Measurements from ENCODE around the gene TRANK1.

TRANK1 gene

DNA sequence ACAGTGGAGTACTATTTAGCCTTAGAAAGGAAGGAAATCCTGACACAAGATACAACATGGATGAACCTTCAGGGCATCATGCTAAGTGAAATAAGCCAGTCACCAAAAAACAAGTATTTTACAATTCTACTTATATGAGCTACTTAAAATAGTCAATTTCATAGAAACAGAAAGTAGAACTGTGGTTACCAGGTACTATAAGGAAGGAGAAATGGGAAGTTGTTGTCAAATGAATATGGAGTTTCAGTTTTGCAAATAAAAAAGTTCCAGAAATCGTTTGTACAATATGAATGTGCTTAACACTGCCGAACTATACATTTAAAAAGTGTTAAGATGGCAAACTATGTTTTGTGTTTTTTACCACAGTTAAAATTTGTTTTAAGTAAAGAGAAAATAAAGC lies 26.8 kb downstream of the TRANK1 start:
- DNase-seq = no peak

DNA sequence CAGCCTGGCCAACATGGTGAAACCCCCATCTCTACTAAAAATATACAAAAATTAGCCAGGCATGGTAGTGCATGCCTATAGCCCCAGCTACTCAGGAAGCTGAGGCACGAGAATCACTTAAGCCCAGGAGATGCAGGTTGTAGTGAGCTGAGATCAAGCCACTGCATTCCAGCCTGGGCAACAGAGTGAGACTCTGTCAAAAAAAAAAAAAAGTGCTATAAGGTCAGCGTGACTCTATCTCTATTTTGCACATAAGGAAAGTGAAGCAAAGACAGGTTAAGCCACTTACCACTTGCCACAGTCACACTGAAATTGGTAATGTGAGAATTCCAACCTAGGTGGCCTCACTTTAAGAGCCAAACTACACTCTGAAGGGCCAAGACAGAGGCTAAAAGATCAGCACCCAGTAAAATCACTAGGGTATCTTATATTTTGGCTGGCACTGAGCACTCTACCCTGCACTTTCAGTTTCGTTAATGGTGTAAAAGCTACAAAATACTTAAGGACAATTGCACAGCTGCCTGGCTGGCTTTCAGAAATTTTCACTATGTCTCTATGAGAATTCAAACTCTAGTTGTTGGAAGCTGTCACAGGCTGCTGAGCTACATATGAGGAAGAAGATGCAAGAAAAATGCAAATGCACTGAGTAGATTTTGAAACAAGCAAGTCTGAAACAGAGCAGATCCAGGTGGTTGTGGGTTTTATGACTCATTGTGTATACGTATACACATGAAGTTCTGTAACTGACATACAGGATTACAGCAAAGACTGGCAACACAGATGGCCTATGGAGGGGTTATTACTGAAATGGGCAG lies 32.7 kb downstream of the TRANK1 start:
- DNase-seq = peak; percentile 65

DNA sequence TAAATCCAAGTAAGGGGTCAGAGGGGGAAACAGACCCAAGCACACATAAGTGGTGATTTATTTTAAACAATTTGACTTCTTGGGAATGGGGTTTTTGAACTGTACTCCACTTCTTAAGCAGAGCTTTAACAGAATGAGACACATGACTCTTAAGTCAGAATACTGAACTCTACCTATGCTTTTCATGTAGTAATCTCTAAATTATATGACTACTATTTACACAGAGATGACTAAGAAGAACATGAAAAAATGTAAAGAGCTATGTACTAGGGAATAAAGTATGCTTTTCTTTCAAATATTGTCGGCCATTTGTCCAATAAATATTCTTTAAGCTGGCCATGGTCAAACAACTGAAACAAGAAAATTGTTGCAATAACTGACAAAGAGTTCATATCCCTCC lies 35.2 kb downstream of the TRANK1 start:
- no peak for DNase-seq

DNA sequence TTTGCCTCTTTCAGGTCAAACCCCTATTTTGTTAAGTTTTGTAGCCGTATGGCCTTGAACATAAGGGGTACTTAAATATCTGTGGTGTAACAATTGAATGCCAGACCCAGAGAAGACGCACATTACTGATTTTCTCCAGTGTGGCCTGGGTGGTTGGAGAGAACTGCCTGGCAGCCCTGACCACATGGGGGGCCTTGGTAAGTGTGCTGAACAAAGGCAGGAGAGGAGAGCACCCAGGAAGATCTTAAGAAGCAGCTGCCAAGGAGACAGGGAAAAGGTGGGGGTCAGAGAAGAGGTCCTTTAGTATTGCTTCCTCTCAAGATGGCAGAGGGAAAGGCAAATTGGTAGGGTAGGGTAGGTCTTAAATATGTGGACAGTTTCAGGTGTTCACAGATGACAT lies 35.7 kb downstream of the TRANK1 start:
- DNase-seq = no peak

DNA sequence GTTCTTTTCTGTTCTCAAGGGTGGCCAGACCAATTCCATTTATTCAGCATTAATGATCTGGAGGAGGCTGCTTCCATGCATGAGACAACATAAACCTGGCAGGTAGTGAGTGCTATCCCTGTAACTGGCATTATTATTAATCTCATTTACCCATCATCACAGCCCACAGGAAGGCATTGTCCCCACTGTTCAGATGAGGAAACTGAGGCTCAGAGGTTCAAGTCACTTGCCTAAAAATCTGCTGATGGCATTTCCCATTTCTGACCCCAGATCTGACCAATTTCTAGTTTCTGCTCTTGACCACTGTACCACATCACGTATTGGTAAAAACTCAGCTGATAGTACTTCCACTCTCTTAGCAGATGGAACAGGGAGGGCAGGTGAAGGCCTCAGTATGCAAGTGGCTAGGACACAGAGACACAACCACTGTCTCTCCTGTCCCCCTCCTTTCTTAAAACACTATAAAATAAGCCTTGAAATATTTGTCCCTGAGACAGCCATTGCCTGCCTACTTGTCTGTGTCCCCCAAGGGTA lies 36.1 kb downstream of the TRANK1 start:
- no peak for DNase-seq

DNA sequence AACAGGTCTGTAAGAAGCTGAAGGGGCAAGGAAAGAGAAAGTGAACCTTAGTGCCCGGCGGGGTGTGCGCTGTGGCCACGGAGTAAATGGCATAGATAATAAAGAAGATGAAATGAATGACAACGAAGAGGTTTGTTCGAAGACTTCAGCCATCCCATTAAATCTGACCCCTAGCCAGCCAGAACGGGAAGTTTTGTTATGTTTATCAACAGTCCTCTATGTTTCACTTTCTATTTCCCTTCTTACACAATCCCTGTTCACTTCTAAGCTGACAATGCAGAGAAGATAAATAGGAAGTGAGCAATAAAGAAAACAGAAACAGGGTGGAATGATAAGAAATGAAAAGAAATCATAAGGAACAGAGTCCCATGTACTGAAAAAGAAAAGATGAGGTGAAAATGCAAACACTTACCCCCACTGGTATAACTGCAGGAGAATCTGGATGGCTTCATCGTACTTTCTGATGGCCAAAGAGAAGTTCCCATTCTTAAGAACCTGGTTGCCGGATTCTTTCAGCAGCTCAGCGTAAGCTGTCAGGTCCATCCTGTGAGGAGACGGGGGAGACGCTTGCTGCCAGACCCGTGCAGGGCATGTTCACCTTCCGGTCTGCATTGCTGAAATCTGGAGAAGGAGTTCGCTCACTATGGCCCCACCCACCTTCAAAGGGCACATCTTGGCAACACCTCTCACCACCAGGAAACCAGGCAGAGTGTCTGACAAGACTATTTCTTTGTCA lies 36.8 kb downstream of the TRANK1 start:
- peak; percentile 78 for DNase-seq

DNA sequence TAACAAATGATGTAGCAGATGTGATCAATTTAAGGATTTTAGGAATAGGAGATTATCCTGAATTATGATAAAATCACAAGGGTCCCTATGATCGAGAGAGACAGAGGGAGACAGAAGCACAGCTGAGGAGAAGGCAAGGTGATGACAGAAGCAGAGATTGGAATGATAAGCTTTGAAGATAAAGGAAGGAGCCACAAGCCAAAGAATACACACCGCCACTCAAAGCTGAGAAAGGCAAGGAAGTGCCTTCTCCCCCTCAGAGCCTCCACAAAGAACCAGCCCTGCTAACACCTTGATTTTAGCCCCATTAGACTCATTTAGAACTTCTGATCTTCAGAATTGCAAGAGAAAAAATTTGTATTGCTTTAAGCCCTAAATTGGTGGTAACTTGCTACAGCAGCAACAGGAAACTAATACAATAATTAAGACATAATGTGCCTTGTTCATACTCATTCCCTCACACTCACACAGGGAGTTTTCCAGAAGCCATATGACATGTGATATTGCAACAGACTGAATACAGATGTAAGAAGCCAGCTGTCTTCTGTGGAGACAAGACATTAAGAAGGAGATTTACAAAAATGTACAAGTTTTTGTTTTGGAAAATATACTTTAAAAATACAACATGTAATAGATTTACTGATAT lies 38.2 kb downstream of the TRANK1 start:
- DNase-seq = peak; percentile 43

DNA sequence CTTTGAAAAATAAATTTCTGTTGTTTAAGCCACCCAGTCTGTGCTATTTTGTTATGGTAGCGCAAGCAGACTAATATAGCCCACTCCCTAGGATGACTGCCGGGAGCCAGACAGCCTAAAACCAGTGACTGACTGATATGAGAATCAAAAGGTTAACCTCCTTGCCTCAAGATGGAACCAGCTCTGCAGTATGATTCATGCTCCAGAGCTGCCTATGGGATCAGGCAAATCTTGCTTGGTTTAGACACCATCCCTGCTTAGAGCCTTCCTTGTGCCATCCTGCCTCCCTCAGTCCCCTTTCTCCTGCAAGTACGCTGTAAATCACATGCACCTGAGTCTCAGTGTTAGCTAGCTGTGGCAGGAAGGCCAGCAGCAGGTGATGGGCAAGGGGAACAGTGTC lies 39.3 kb downstream of the TRANK1 start:
- peak; percentile 57 for DNase-seq

DNA sequence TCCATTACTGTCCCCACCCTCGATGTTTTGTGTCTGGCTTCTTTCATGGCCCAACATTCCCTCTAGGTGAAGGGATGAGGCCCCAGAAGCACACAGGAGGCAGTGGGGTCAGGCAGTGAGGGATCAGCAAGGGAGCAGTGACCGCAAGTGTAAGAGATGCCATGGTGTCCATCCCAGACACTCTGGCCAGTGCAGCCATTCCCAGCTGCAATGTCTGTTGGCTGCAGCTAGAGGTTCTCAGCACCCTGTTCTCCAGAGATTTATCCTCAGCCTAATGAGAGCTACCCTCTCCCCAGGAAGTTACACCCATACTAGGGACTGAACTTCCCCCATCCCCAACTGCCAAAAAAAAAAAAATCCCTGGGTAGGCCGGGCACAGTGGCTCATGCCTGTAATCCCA lies 40.2 kb downstream of the TRANK1 start:
- peak; percentile 47 for DNase-seq

DNA sequence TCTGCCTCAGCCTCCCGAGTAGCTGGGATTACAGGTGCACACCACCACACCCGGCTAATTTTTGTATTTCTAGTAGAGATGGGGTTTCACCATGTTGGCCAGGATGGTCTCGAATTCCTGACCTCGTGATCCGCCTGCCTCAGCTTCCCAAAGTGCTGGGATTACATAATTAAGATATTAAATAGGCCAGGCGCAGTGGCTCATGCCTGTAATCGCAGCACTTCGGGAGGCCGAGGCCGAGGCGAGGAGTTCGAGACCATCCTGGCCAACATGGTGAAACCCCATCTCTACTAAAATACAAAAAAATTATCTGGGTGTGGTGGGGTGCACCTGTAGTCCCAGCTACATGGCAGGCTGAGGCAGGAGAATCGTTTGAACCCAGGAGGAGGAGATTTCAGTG lies 40.8 kb downstream of the TRANK1 start:
- peak; percentile 42 for DNase-seq

DNA sequence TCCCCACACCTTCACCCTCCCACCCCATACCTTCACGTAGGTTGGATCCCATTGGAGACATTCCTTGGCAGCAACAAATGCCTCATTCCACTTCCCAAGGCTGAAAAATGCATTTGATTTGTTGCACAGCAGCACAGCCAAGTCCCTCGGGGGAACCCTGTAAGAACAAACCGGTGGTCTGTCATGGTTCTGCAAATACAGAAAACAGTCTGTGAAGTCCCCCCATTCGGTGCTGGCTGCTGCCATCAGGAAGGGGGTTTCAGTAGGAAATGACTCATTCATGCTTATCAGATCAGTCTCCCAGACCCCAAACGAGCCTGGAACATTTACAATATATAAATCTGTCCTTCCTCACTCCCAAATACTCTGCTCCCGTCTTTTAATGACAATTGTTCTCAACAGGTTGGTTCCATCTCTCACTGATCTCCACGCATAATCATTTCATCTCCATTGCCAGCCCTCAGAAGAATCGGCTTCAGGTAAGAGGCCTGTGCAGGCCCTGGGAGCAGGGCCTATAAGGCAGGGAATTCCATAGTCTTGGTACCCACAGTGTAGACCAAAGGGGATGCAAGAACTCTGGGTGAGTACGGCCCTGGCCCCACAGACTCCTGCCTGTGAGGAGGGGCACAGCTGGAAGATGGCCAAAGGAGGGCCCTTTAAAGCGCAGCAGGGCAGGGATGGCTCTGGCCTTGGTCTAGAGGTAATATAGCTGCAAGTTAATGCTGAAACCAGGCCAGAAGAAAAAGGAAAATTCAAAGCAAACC lies 41.6 kb downstream of the TRANK1 start:
- DNase-seq = peak; percentile 56

DNA sequence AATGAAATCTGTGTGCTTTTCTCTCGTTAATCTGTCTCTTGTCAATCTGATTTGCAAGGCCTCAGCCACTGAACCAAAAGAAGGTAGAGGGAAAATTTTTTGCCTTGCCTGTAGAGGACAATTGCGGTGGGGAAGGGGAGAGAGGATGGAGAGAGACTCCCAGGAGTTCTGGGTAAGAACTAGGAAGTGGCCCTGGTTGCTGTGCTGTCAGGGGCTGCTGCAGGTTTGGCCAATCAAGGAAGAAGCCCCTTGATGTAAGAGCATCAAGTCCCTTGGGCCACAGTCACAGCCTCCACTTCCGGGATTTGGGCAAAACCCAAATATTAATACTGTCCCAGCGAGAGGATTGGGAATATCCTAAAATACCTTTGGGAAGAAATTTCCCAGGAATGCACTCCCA lies 43.3 kb downstream of the TRANK1 start:
- DNase-seq = peak; percentile 52

DNA sequence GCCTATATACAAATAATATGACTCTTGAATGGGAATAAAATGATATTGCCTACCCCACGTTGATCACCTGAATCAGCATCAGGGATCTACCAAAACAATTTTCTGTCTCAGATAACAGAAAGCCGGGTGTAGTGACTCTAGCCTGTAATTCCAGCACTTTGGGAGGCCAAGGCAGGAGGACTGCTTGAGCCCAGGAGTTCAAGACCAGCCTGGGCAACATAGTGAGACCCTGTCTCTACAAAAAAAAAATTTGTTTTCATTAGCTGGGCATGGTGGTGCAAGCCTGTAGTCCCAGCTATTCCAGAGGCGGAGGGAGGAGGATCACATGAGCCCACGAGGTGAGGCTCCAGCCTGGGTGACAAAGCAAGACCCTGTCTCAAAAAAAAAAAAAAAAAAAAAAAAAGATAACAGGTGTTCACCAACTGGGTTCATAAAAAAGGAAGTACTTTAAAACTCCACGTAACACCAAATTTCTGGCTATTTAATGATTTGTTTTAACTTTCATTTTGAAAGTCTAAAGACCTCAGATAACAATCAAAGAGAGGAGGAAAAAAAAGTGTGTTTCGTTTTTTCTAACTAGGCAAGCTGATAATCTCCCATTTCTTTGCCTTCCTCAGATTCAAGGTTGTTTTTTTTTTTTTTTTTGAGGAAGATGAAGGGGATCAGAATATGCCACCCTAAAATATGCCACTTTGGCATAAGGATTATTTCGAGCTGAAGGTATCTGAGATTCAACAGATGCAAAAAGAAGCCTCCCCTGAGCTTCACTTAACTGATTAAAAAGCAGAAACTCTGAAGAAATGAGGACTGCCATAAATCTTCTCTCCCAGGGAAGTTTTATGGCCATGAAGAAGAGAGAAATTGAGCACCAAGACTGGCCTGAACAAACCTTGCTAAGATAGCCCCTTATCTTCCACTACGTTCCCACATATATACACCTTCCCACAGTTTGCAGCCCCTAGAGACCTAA lies 44.1 kb downstream of the TRANK1 start:
- DNase-seq = peak; percentile 21

DNA sequence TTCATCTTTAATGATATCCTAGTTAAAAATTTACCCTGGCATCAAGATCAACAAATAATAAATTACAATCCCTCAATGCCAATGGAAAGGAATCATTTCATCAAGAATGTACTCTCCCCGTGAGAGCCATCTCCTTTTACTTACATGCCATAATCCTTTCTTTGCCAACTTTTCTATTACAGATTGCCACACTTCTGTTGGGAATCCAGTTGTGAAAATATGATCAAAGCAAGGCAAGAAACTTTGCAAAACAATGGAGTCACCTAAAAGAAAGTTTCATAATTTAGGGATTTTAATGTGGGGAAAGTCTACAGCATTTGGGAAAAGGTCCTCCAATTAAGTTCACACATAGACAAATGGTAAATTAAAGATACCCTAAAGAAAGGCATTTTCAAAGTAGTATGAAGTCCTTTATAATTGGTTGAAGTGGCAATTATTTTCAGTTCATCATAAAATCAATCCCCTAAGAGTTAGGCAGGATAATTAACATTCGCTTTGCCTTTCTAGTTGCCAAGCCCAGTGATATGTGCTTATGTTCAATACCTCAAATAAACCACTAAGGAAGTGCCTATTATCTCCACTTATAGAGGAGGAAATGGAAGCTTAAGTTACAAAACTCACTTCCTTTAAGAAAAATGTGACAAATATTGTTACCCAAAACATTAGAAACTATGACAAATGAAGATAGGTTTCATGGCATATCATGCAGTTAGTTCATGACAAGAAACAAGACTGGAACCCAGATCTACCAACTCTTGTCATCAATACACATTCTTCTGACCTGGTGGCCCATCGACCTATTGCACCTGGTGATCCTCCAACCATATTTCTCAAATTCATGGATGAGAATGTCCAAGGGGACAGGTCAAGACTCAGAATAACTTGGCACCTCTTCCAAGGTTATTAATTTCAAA lies 49.1 kb downstream of the TRANK1 start:
- DNase-seq = peak; percentile 37

DNA sequence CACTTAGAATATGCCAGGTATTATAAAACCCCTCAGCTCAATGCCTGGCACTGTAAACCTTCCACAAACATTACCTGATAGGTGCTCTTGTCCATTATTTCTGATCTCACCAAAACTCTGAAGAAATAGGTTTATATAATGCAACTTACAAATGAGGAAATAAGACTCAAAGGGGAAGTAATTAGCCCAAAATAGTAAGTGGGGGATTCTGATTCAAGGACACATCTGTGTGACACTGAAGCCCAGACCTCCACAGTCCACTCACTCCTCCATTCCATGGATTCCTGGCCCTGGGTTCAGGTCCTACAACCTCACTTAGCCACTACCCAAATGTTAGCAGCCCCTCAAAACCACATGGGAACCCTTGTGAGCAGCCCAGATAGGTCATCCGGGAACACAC lies 49.9 kb downstream of the TRANK1 start:
- no peak for DNase-seq

DNA sequence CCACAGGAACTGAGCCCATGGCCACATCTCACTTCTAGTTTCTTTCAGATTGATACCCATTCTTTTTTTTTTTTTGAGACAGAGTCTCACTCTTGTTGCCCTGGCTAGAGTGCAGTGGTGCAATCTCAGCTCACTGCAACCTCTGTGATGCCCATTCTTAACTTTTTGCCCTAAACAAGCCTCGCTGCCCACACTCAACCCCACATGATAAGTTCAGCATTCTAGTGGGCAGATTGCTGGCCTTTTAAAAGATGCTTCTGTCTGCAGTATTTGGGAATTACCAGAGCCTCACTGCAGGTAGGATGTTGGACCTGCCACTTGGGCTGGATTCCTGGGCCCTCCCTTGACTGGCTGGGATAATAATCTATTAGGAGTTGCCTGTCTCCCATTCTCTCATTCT lies 51.0 kb downstream of the TRANK1 start:
- peak; percentile 40 for DNase-seq

DNA sequence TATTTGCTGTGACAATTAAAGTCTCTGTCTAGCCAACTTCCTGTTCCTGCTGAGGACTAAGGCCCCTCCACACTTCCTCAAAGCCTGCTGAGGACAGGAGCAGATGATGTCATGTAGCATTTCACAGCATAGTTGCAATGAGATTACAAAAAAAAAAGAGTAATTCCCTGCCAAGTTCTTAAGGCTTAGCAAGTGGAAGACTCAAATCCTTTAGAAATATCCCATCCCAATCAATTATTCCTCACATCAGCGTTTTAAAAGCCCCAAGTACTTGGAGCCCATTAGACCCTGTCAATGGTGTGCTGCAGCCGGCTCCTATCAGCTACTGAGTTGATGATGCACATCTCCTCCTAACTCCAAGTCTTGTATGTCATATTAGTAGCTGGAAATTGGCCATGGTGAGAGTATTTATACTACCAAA lies 51.7 kb downstream of the TRANK1 start:
- peak; percentile 57 for DNase-seq

DNA sequence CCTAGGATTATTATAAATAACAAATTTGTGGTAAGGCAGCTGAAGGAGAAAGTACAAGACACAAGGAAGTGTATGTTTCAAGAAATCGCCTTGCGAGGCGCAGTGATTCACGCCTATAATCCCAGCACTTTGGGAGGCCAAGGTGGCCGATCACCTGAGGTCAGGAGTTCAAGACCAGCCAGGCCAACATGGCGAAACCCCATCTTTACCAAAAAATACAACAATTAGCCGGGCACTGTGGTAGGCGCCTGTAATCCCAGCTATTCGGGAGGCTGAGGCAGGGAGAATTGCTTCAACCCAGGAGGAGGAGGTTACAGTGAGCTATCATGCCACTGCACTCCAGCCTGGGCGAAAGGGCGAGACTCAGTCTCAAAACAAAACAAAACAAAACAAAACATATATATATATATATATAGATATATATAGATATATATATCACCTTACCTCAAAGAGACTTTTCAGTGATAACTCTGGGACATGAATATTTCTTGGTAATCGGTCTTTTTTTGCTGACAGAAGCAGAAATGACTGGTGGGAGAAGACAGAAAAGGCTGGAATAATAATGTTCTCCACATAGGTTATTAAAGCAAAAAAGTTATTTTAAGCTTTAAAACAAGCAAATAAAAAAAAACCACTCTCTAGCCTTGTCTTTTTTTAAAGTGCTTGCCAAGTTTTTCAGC lies 52.3 kb downstream of the TRANK1 start:
- peak; percentile 54 for DNase-seq

DNA sequence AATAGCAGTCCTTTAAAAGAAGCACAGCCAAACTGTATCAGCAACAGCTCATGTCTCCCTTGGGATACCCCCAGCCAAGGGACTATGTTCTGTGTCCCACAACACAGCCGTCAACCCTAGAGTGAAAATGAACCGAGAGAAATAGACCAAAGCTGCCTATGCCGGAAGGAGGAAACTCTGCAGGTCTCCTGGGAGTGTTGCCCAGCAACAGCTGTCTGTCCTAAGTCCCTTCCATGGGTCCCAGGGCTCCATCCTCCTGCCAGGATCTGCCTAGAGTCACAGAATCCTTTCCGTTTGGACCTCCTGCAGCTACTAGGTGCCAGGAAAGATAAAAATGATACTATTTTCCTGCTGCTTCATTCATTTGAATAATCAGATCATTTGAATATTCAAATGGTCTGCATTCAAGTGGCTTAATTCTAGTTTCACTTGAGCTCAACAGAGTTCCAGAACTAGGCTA lies 53.1 kb downstream of the TRANK1 start:
- DNase-seq = peak; percentile 51

DNA sequence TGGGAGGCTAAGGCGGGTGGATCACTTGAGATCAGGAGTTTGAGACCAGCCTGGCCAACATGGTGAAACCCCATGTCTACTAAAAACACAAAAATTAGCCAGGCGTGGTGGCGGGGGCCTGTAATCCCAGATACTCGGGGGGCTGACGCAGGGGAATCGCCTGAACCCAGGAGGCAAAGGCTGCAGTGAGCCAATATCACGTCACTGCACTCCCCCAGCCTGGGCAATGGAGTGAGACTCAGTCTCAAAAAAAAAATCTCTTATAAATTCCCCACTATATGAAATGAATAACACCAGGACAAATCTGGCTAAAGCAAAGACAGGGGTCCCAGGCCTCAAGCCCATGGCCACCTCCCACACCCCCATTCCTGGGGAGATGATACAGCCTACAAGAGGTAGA lies 53.8 kb downstream of the TRANK1 start:
- DNase-seq = peak; percentile 37
